T-helper 1 cell (primary cell): ENCODE measurements around the gene ONECUT1.
A peak's percentile ranks its signal among the peaks of the same experiment; 100 is the strongest.

Experiments
- DNase-seq, 5 donors: peaks; one replicate each; pipeline ENCODE4 v3.0.0-alpha.2; 2012 to 2020

The ONECUT1 gene

DNA sequence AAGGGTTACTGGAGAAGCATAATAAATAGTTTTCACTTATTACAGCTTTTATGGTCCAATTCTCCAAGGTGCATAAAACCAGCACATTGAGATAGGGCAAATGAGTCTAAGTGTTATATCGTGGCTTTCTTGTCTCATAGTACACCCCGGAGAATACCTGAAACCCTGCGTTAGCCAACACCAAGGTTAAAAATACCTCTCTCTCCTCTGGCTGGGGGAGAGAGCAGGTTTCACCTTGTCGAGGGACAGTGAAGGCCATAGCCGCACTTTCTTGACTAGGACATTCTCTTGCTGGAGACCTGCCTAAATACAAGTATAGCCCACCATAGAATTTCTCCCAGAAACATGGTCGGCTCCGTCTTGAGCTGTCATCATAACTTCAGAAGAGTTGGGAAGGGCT, 59.5 kb downstream of the ONECUT1 start:
- DNase-seq = no peak

DNA sequence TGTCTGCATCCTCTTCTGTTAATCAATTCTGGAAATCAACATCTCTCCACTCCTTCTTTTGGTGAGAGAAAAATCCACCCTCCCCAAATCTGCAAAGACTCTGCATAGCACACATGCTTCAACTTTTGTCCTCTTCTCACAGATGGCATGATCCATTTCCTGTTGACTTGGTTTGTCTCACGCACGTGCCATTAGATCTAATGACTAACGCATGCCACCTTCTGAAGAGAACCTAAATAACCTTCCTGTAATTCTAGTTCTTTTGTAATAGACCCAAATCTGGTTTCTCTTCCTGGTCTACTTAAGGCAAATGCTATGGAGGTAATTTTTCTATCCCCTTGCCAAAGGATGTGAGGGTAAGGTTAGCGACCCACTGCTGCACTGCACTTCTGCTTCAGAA, 60.0 kb downstream of the ONECUT1 start:
- peak in 3 of 5 donors; percentile 20 to 78 (median 32) for DNase-seq

DNA sequence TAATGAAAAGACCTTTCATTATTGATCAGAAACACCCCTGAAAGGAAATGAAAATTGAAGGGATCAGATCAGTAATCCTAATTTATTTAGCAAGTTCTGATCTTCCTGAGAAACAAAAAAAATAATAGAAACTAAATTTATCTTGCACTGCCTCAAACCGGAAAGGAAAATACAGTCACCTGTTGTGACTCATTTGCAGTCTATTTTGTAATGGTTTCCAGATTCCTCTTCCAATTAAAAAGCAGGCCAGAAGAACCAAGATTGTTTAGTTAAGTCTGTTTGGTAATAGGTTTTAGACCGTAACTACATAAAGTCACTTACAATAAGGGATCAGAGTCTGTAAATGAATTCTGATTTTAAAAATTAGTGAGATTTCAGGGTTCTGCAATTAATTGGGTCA, 61.2 kb downstream of the ONECUT1 start:
- no peak for DNase-seq

DNA sequence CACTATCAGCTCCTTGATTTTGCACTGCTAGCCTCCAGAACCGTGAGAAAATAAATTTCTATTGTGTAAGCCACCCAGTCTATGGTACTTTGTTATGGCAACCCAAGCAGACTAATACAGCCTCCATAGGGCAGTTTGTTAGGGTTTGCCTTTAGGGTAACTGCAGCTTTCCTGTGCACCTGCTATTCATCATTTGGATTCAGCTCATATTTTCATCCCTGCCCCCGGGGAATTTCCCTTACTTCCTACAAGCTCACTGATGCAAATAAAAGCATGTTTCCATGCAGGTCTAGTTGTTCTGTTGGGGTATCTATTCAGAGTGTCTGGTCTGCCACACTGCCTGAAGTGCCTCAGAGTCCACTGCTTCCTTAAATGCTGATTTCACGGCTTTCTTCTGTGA, 62.3 kb downstream of the ONECUT1 start:
- no peak for DNase-seq

DNA sequence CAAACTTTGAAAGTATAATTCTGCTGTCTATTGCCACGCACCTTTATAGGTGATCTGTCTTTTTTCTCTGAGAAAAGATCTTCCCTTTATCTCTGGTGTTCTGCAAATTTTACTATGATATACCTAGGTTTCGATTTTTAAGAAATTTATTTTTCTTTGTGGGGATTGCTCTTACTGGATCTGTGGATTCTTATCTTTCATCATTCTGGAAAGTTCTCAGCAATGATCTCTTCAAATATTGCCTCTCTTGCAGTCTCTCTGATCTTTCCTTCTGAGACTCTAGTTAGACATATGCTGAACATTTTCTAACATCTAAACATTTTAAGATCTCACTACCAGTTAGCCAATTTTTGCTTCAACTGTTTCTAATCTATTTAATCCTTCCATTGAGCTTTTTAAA, 63.9 kb downstream of the ONECUT1 start:
- DNase-seq = no peak

DNA sequence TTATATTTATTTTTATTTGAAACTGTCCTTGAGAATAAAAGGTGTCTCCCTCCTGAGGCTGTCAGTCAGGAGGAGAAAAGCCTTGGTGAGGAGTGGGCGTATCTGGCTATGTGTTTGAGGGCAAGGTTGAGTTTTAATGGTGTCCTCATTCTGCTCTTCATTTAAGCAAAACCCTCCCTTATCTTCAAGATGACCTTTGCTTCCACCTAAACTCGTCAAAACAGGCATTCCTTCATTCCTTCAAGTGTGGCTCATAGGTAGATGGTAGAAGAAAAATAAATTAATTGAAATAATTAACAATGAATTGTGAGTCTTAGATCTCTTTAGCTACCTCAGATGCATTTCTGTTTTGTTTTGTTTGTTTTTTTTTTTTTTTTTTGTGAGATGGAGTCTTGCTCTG, 71.6 kb downstream of the ONECUT1 start:
- no peak for DNase-seq

DNA sequence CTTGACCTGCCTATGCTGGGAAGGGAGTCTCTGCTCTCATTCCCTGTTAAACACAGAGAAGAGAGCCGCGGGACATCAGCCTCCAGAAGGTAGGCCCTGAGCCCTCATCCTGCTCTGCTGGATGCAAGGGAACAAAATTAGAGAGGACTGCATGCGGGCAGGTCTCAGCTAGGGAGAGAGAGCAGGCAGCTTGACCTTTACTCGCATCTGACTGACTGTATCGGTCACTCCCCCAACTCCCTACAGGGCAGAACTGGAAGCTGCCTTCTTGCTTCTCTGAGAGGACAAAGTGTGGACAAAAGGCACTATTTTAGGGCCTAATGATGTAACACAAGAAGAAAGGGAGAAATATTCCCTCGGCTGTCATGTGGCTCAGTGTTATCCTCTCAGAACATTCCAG, 72.2 kb downstream of the ONECUT1 start:
- no peak for DNase-seq

DNA sequence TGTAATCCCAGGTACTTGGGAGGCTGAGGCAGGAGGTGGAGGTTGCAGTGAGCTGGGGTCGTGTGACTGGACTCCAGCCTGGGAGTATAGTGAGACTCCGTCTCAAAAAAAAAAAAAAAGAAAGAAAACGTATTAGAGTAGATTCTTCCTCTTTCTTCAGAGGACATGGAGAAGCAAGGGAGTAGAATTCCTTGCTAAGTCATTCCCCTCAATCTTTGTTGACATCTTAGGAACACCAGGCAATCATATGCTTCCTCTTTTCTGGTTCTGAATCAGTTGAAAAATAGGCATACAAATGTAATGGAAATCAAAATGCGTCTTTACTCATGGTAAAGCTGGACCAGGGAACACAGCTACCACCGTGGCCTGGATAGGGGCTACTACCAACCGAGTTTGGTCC, 72.7 kb downstream of the ONECUT1 start:
- no peak for DNase-seq

DNA sequence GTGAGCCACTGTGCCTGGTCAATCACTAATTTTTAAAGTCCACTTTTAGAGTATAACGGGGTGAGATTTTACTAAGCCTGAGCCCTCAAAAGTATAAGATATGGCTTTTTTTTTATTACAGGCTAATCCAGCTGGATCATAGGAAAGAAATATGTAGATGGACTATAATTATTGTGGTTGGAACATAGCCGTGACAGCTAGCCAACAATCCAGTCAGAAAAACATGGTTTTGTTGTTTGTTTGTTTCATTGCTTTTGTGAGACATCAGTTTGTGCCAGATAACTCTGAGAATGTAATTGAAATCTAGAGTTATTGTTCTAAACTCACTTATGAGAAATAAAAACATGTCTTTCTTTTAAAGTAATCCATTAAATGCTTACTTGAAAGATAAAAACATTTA, 73.6 kb downstream of the ONECUT1 start:
- no peak for DNase-seq

DNA sequence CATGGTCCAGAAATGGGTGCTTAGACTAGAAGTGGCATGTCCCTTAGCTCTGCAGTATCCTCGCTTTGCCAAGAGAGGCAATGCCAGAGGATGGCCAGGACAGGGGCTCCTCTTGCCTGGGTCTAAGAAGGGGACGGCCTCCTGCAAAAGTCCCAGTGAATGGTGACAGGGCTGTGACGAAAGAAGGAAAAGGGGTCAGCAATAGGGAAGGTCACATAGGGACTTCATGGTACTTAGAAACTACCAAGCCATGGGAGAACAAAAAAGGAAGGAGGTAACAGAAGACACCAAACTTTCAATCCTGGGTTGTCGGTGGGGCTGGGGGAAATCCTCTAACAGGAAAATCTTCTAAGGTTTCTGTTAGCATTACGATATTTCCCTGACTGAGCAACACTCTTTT, 74.7 kb downstream of the ONECUT1 start:
- no peak for DNase-seq

DNA sequence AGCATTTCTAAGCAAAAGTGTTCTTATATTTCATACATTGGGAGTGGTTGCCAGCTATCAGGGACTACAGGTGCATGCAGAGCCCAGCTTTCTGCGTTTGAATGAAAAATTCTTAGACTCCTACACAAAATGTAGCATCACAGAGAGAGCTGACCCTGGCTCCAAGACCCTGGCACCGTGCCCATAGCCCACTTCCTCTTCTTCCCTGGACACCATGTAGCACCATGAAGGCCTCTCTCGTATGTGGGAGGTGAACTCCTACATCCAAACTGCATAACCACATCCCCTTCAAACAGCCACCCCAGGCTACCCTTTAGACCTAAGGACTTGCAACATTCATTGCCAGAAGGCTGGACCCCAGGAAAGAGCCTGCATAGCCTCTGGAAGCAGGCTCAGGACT, 75.2 kb downstream of the ONECUT1 start:
- DNase-seq = no peak

DNA sequence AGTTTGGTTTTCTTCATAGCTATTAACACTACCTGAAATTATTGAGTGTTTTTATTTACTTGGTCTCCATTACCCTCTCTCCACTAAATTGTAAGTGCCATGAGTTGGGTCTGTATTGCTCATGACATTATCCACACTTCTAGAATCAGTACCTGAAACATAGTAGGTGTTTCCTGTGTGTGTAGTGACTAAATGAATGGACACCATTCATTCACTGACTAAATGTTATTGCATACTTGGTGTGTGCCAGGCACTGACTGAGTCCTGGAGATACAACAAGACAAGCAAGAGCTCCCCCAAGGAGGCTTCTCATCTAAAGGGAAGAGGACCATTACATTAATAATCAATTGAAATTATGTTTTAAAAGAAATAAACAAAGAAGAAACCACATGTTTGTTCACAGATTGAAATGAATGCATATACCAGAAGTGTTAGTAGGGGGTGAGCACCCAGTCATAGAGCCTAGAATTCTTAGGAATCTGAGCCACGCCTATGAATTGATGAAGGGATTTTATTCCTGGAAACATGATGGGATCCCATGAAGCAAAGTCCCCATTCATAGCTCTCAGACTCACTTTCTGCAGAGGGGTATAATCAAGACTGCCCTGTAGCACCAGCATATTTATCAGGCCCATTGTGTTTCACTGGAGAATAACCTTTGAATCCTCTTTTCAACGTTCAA, 79.3 kb downstream of the ONECUT1 start:
- DNase-seq = no peak

DNA sequence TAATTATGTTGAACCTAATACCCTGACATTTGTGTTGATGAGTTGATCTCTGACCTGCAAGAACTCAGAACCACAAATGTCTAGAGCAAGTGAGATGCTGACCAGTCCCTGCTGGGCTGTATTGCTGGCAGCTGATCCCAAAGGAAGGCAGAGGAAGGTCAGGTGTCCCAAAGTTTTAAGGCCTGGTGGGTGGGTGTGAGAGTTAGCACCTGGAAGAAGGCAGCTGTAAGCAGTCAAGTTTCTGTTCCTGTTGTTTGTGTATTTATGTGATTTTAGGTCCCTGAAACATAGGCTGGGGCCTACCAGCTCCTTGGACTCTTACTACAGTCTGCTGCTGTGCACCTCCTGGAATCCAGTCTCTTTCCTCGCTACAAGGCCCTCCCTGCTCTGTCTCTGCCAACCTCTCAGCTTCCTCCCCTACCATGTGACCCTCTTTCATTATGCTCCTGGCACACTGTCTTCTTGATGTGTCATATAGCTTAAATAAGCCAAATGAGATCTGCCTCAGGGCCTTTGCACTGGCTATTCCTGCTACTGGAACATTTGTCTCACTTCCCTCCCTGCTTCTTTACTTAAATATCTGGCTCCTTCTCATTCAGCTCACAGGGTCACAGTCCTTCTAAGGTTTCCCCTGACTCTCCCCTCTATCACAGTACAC, 80.0 kb downstream of the ONECUT1 start:
- no peak for DNase-seq

DNA sequence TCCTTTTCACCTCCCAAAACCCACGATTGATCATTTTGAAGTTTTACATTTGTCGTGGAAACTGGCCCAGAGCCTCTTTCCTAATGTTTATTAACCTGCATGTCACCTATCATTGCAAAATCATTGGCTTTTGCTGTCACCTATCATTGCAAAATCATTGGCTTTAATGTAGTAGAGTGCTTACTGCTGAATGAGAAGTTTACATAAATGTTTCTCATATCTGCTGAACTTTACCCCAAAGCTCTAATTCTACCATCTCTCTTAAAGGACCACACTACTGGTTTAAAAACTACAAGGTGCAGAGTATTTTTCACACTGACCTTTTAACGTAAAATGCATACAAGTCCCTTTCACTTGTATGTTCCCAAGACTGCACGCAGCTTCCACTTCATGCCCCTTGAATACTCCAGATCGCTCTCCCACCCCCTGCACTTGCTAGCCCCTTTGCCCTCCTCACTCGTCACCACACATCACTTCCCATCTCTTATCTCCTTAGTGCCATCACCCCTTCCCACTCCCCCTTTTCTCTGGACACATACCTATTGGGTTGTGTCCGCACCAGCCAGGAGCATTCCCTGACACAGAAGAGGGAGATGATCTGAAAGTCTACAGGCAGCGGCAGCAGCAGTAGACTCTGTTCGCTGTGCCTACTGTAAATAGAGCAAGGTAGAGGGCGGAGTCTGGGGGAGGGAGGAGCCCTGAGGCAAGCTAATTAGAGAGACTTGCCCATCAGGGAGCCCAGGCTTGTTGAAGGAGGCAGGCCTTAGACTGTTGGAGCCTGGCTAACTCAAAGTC, 80.8 kb downstream of the ONECUT1 start:
- no peak for DNase-seq
